SU-DHL-6 (cell line): Measurements from ENCODE around the gene PHF11.
"Not testable (repeated sequence)": the region's sequence is repeated elsewhere in the genome, so short reads cannot be mapped to it uniquely, and the experiment has no call there.

Experiments used
- H2AFZ ChIP-seq: fragments of 200-600 bp; sonication (generic); 2 replicates; pipeline ENCODE4 v1.6.1; 2014; ENCODE audit warnings: low read depth, mild to moderate bottlenecking, moderate library complexity, mixed read lengths, antibody characterized with exemption, low read length; ENCODE audit not compliant: severe bottlenecking
- H3F3A ChIP-seq: fragments of 200-600 bp; shearing (Covaris generic); 2 replicates; pipeline ENCODE4 v1.6.0; 2016; ENCODE audit warnings: antibody characterized with exemption, mild to moderate bottlenecking; ENCODE audit not compliant: insufficient read depth
- H3K27ac ChIP-seq: fragments of 200-600 bp; sonication (generic); 2 replicates; pipeline ENCODE4 v1.5.1; 2016; ENCODE audit warnings: low read depth, mild to moderate bottlenecking, low read length, moderate library complexity, mixed read lengths
- H3K27me3 ChIP-seq: fragments of 200-600 bp; sonication (generic), shearing (Covaris generic); 2 replicates; pipeline ENCODE4 v1.6.0; 2014; ENCODE audit warnings: mild to moderate bottlenecking, low read length
- H3K36me3 ChIP-seq: fragments of 200-600 bp; sonication (generic); 2 replicates; pipeline ENCODE4 v1.6.1; 2014; ENCODE audit warnings: mild to moderate bottlenecking, low read length, mixed read lengths
- H3K4me2 ChIP-seq: fragments of 300-600, 200-600 bp; shearing (Covaris generic), sonication (generic); 2 replicates; pipeline ENCODE4 v1.6.0; 2014; ENCODE audit warnings: low read length, low read depth, mild to moderate bottlenecking; ENCODE audit not compliant: poor library complexity, severe bottlenecking
- H3K4me3 ChIP-seq: fragments of 200-600 bp; sonication (generic); 2 replicates; pipeline ENCODE4 v1.5.1; 2014; ENCODE audit warnings: antibody characterized with exemption, low read length, mild to moderate bottlenecking, mixed read lengths; ENCODE audit not compliant: insufficient read depth, poor library complexity, severe bottlenecking
- H3K79me2 ChIP-seq: fragments of 200-600 bp; sonication (generic); 2 replicates; pipeline ENCODE4 v1.6.1; 2014; ENCODE audit warnings: mild to moderate bottlenecking, low read length, moderate library complexity; ENCODE audit not compliant: insufficient read depth
- H3K9ac ChIP-seq: fragments of 200-600 bp; sonication (generic); 2 replicates; pipeline ENCODE4 v1.7.0; 2014; ENCODE audit warnings: mild to moderate bottlenecking, low read length
- H3K9me2 ChIP-seq: fragments of 200-600 bp; sonication (generic); replicated peaks from 2 replicates; pipeline ENCODE4 v1.6.1; 2014; ENCODE audit warnings: low read length; ENCODE audit not compliant: insufficient read depth
- H3K9me3 ChIP-seq: fragments of 200-600 bp; sonication (generic); 2 replicates; pipeline ENCODE4 v1.6.1; 2014; ENCODE audit warnings: low read length, mixed read lengths; ENCODE audit not compliant: insufficient read depth
- H4K20me1 ChIP-seq: fragments of 200-600 bp; sonication (generic); 2 replicates; pipeline ENCODE4 v1.6.1; 2014; ENCODE audit warnings: low read depth, mild to moderate bottlenecking, antibody characterized with exemption, low read length, moderate library complexity, mixed read lengths
- CTCF ChIP-seq: fragments of 200-600 bp; sonication (generic); IDR thresholded peaks from one replicate; pipeline ENCODE4 v1.5.1; 2017; ENCODE audit warnings: antibody characterized with exemption, mild to moderate bottlenecking, low read length, moderate library complexity; ENCODE audit not compliant: insufficient read depth, poor library complexity, severe bottlenecking
- EZH2phosphoT487 ChIP-seq: fragments of 200-600 bp; sonication (generic), shearing (Covaris generic); conservative IDR thresholded peaks from 2 replicates; pipeline ENCODE4 v1.6.1; 2018; ENCODE audit warnings: mild to moderate bottlenecking, antibody characterized with exemption, low read length, moderate library complexity, mixed read lengths

PHF11 gene

GRCh38 chr13:49481788-49482187 is 14.0 kb upstream of the PHF11 start:
- Histone ChIP-seq H3K4me3 (no peak overlapping the region), H3K9ac (no peak overlapping the region), H3F3A (no peaks in the 10 kb centered on the region), H3K36me3 (peaks cover 38% of the 10 kb centered on the region; the same call in 1 of the 2 replicates), H3K27ac (no peak overlapping the region), H3K79me2 (no peaks in the 10 kb centered on the region), H3K4me2 (no peak overlapping the region), H3K27me3 (no peaks in the 10 kb centered on the region), H2AFZ (no peak overlapping the region), H3K9me3 (no peaks in the 10 kb centered on the region), H4K20me1 (no peaks in the 10 kb centered on the region), H3K9me2 (no peaks in the 10 kb centered on the region)
- no peak for TF ChIP-seq EZH2phosphoT487

GRCh38 chr13:49488563-49488962 is 7.2 kb upstream of the PHF11 start:
- Histone ChIP-seq H3K27ac (no peak overlapping the region), H3F3A (peaks cover 6% of the 10 kb centered on the region), H3K9me2 (no peaks in the 10 kb centered on the region), H2AFZ (no peak overlapping the region), H3K79me2 (no peaks in the 10 kb centered on the region), H3K27me3 (no peaks in the 10 kb centered on the region), H3K4me3 (no peak overlapping the region), H3K9me3 (no peaks in the 10 kb centered on the region), H3K36me3 (peaks cover 5% of the 10 kb centered on the region; the same call in 1 of the 2 replicates), H3K4me2 (no peak overlapping the region), H4K20me1 (no peaks in the 10 kb centered on the region), H3K9ac (no peak overlapping the region)
- TF ChIP-seq CTCF (no peak), EZH2phosphoT487 (no peak)

- no peaks in the 10 kb centered on the region for H3K79me2 ChIP-seq
- no peaks in the 10 kb centered on the region for H4K20me1 ChIP-seq
- peak overlapping the region; percentile 96 for H3K4me2 ChIP-seq
- H3K9me2 ChIP-seq, result no peaks in the 10 kb centered on the region
- peak overlapping the region; percentile 68 for H3K4me3 ChIP-seq
- H3K9ac ChIP-seq, result peak overlapping the region; percentile 74
- no peaks in the 10 kb centered on the region for H3K27me3 ChIP-seq
- TF ChIP-seq CTCF, result no peak
- no peak for TF ChIP-seq EZH2phosphoT487
- no peaks in the 10 kb centered on the region for H3K36me3 ChIP-seq
- peak overlapping the region; percentile 81 for H2AFZ ChIP-seq
- peak overlapping the region; percentile 94 for H3K27ac ChIP-seq
- peaks cover 52% of the 10 kb centered on the region for H3F3A ChIP-seq
- no peaks in the 10 kb centered on the region for H3K9me3 ChIP-seq
Observed at GRCh38 chr13:49494645-49495044, 1.1 kb upstream of the PHF11 start.

- H3K27me3 ChIP-seq, H3K4me3 ChIP-seq, H3K36me3 ChIP-seq, H3K79me2 ChIP-seq, H3K9me2 ChIP-seq, H4K20me1 ChIP-seq, H2AFZ ChIP-seq, H3K9me3 ChIP-seq: not testable (repeated sequence)
- peak overlapping the region; percentile 74 for H3K9ac ChIP-seq
- peak overlapping the region; percentile 94 for H3K27ac ChIP-seq
- H3F3A ChIP-seq, result peaks cover 52% of the 10 kb centered on the region
- H3K4me2 ChIP-seq, result peak overlapping the region; percentile 96
Observed at GRCh38 chr13:49496837-49497236, 1.1 kb downstream of the PHF11 start.
